GM19351 (cell line): ENCODE data around the gene KRT86.
"Not testable (repeated sequence)": the region's sequence is repeated elsewhere in the genome, so short reads cannot be mapped to it uniquely, and the experiment has no call there.

Experiments used
- ATAC-seq: cut with Tn5 transposase; IDR thresholded peaks from one replicate; pipeline ENCODE4 v1.9.1; 2021; ENCODE audit warnings: mild to moderate bottlenecking, moderate library complexity; ENCODE audit not compliant: unreplicated experiment

KRT86 gene

GRCh38 chr12:52333321-52333720, 58.9 kb downstream of the KRT86 start:
- ATAC-seq = no peak

GRCh38 chr12:52334185-52334584, 59.7 kb downstream of the KRT86 start:
- ATAC-seq = no peak

DNA sequence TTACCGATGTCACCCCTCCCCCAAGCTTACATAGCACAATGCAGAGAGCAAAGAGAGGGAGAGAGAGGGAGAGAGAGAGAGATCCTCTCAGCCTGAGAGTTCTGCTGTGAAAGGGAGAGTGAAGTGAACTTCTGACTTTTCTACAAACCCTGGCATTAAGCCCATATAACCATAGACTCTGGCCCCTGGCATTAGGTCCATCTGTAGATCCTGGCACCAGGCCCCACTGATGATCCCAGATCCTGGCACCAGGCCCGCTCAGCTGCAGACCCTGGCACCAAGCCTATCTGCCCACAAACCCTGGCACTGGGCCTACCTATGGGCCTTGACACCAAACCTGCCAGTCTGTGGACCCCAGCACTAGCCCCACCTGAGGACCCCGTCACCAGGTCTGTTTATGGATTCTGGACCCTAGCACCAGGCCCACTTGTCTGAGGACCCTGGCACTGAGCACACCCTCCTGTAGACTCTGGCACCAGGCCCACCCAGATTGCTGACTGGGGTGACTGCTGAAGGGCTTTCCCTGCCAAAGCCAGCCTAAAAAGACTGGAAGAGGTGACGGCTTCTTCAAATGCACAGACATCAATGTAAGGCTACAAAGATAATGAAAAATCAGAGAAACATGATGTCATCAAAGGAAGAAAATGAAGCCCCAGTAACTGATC, 61.3 kb downstream of the KRT86 start:
- no peak for ATAC-seq

DNA sequence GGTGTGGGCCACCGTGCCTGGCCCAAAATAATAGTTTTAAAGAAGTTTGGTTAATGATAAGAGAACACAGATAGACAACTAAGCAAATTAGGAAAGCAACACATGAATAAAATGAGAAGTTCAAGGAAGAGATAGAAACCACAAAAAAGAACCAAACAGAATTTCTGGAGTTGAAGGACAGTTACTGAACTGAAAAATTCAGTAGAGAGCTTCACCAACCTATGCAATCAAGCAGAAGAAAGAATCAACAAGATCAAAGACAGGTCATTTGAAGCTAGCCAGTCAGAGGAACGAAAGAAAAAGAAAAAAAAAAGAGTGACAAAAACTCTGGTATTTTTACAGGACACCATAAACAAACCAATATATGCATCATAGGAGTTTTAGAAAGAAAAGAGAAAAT, 62.2 kb downstream of the KRT86 start:
- no peak for ATAC-seq

DNA sequence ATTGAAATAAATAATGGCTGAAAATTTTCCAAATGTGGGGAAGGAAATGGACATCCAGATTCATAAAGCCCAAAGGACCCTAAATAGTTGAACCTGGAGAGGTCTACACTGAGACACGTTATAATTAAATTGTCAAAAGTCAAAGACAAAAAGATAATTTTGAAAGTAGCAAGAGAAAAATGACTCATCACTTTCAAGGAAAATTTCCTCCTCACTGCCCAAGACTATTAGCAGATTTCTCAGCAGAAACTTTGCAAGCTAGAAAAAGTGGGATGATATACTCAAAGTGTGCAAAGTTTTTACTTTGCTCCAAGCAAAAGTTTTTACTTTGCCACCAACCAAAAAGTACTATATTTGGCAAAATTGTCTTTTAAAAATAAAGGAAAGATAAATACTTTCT, 62.6 kb downstream of the KRT86 start:
- ATAC-seq = no peak

DNA sequence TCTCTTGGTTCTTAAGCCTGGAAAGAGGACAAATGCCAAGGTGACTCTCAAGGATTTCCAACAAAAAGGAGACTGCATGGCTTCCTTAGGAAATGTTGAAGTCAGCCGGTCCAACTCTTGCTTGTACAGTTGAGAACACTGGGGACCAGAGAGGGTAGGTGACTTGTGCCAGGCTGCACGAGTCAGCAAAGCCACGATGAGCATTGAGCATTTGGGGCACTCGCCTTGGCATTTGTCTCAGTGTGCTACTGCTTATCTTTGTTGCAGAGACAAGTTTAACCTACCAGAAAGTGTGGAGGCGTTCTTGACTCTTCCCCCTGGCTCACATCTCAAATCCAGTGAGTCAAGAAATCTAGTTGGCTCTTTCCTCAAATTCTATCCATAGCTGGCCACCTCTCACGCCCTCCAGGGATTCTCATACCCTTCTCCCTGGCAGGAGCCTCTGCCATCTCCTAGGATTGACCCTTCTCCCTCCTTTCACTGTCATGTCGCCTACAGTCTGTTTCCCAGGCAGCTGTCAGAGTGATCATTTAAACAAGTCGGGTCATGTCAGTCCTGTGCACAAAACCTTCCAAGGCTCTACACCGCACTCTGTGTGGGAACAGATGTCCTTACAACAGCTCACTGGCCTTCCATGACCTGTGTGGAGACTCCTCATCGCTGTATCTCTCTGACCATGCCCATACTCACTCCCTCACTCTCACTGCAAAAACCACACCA, 64.0 kb downstream of the KRT86 start:
- no peak for ATAC-seq

DNA sequence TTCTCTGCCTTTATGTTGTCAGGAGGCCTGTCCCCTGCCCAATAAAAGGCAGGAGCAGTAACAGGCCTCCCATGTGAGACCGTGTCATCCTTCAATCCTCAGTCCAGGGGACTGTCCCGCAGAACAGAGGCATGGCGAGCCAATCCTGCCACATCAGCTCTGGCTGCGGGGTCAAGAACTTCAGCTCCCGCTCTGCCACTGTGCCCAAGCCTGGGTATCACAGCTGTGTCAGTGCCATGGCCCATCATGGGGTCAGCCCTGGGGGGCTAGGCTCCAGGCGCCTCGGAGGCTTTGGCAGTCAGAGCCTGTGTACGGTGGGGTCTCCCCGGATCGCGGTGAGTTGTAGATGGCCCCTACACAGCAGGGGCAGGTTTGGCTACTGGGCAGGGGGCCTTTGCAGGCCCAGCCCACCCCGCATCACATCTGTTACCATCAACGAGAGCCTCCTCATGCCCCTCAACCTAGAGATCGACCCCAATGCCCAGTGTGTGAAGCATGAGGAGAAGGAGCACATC, 66.7 kb downstream of the KRT86 start:
- ATAC-seq = no peak

DNA sequence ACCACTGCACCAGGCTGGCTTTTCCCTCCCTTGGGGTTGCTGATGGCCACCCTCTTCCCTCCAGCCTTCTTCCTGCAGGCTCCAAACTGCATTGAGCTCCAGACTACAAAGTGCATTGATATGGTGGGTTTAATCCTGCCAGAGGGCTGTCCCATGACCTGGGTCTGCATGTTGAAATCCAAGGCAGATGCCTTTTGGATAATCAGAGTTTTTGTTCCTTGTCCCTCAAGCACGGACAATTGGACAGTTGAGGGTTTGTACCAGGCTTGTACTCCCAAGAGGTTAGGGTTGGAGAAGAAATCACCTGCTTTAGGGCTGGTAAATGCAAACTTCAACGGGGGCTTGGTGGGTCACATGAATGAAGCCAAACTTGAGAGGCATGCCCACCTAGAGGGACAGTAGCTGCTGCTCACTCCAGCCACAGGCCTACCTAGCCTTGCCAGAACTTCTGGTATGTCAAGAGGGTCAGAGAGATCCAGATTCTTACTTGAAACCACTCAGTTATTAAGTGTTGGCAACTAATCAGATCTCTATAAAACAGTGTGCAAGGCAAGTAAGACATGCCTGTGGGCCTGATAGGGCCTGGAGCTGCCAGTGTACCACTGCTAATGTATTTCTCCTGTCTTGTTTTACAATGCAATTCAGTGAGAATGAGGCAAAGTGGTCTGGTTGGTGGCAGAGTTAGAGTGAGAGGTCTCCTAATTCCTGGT, 68.5 kb downstream of the KRT86 start:
- no peak for ATAC-seq

DNA sequence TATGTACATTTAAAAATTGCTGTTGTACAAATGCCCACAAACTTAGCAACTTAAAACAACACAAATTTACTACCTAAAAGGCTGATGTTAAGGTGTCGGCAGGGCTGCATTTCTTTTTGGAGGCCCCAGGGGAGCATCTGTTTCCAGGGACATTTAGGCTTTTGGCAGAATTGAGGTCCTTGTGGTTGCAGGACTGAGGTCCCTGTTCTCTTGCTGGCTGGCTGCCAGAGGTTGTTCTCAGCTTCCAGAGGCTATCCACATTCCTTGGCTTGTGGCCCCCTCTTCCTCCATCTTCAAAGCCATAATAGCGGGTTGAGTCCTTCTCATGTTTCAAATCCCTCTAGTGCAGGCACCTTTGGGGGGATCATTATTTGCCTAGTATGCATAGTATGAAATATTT, 69.1 kb downstream of the KRT86 start:
- no peak for ATAC-seq

DNA sequence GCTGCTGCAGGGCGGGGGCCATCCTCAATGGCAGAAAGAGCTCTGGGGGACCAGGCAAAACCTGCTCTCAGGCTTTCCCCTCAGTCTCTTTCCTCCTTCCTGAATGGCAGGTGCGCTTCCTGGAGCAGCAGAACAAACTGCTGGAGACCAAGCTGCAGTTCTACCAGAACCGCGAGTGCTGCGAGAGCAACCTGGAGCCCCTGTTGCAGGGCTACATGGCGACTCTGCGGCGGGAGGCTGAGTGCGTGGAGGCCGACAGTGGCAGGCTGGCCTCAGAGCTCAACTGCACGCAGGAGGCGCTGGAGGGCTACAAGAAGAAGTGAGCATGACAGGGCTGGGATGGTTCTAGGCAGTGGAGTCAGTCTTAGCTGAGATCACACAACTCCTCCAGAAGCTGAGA, 69.7 kb downstream of the KRT86 start:
- ATAC-seq = no peak

DNA sequence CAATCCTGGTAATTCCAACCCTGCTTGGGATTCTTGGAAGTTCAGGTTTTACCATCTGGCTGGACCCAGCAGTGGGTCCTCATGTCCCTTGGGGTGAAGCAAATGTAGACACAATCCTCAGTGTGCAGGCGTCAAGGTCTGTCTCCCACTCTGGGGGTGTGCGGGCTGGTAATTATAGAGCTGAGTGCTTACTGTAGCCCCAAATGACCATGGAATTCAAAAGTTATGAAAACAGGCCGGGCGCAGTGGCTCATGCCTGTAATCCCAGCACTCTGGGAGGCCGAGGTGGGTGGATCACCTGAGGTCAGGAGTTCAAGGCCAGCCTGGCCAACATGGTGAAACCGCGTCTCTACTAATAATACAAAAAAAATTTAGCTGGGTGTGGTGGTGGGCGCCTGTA, 70.6 kb downstream of the KRT86 start:
- ATAC-seq = not testable (repeated sequence)

DNA sequence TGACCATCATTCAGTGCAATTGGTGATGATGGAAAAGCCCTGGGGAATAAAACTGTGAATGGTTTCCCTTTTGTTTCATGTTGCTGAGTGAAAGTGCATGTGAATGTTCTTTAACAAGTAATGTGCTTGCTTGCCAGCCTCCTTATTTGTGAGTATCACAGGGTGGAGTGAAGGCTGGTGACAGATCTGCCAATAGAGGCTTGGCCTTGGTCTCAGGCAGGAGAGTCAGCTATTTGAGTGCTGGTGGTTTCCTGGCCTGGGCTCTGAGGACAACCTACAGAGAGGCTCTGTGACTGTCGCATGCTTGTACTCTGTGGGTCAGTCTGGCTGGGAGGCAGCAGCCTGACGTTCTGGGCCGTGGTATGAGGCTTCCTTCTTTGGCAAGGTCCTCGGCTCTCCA, 72.1 kb downstream of the KRT86 start:
- no peak for ATAC-seq

GRCh38 chr12:52347016-52347415, 72.6 kb downstream of the KRT86 start:
- ATAC-seq = no peak

- no peak for ATAC-seq
Measured at GRCh38 chr12:52347551-52348510, 73.4 kb downstream of the KRT86 start.

- ATAC-seq = no peak
Measured at GRCh38 chr12:52349196-52349595, 74.8 kb downstream of the KRT86 start.

GRCh38 chr12:52350021-52350620, 75.7 kb downstream of the KRT86 start:
- no peak for ATAC-seq

- ATAC-seq = no peak
Measured at GRCh38 chr12:52350786-52351185, 76.3 kb downstream of the KRT86 start.

DNA sequence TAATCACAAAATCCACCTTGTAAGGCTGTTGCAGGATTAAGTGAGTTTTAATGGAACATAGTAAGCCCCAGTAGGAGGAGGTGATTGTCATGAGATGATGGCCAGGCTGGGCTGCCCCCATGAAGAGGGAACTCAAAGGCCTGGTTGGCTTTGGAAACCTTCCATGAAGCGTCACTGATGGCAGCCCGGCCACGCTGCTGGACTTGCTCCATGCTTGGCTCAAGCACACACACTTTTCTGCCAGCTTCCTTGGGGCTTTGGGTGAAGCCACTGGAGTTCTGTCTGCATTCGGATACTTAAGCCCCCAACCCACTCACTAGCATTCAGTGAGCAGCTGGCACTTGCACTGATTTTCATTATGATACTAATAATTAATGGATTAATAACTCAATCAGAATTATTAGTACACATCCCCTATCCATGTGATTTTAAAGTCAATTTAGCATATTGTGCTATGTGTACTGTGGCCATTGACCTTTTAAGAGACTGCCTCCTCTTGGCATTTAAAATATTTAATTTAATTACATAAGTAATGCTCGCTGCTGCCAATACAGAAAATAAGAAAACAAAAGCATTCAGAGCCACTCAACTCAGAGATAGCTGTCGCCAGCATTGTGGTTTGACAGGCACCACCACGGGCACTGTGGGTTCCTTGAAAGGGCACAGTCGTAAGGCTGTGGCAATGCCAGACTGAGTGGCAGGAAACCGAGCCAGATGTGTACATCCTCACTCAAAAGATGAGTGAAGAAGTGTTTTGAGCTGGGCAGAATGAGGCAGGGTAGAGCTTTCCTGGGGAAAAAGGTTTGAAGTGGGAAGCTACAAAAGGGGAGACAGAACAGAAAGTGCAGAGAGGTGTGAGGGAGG, 77.0 kb downstream of the KRT86 start:
- ATAC-seq = no peak

GRCh38 chr12:52352951-52353350, 78.5 kb downstream of the KRT86 start:
- no peak for ATAC-seq
